IPS-15b (cell line): ENCODE data around the gene GALNT1.

ENCODE experiments used
- H3K27me3 ChIP-seq: one replicate; pipeline ENCODE4 v1.6.1; 2013; ENCODE audit warnings: low read length; ENCODE audit not compliant: control insufficient read depth, insufficient read depth
- H3K36me3 ChIP-seq: one replicate; pipeline ENCODE4 v1.6.1; 2013; ENCODE audit warnings: low read length; ENCODE audit not compliant: control insufficient read depth, insufficient read depth
- H3K4me1 ChIP-seq: one replicate; pipeline ENCODE4 v1.6.1; 2013; ENCODE audit warnings: mild to moderate bottlenecking, low read length; ENCODE audit not compliant: control insufficient read depth, insufficient read depth
- H3K4me3 ChIP-seq: one replicate; pipeline ENCODE4 v1.5.1; 2013; ENCODE audit warnings: low read depth, low read length
- H3K9ac ChIP-seq: one replicate; pipeline ENCODE4 v1.6.1; 2013; ENCODE audit warnings: low read depth, mild to moderate bottlenecking, low read length
- H3K9me3 ChIP-seq: one replicate; pipeline ENCODE4 v1.6.1; 2013; ENCODE audit warnings: mild to moderate bottlenecking, low read length; ENCODE audit not compliant: control insufficient read depth, insufficient read depth

GALNT1 gene

DNA sequence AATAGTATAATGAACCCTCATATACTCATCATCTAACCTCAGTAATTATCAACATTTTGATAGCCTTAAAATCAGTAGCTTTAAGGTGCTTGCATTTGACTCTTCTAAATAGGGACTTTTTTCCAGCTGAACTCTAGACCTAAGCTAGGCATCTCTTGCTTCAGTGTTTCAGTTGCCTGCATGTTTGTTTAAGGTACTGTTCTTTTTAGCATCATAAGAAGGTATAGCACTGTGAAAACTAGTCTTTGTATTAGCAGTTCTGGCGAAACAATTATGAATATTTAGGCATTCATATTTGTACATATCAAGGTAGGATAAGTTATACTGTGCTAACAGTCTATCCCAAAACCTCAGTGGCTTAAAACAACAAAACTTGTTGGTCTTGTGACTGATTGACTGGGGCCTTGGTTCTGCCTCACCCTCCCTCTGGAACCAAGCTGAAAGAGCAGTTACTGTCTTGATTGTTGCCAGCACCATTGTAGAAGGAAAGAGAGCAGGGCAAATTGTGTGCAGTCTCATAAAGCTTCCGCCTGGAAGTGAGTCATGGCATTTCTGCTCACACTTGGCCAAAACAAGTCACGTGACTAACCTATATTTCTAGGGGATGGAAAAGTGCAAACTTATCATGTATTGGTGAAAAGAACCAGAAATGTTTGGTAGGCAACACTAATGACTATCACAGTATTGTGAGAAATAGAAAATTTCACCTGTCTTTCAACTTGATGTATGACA is 24.3 kb downstream of the GALNT1 start:
- H3K36me3 ChIP-seq = no peaks in the 10 kb centered on the region
- H3K4me1 ChIP-seq = peaks cover 11% of the 10 kb centered on the region
- no peak overlapping the region for H3K9ac ChIP-seq
- no peak overlapping the region for H3K4me3 ChIP-seq
- no peaks in the 10 kb centered on the region for H3K9me3 ChIP-seq
- no peaks in the 10 kb centered on the region for H3K27me3 ChIP-seq

DNA sequence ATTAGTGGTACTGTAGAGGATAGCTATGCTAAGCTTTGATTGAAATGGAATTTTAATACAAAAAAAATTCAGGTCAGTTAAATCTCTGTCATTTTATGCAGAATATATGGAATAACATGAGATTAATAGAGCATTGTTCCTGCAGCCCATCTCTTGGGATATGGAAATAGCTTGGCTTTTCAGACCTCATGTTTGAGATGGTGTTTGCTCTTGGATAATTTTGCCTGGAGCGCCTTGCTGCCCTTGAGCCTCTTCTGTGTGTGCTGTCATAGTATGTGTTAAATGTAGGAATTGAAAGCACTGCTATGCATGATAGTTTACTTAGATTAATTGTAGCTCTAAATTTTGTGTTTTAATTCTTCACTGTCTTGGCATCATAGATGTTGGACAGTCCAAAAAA is 27.7 kb downstream of the GALNT1 start:
- Histone ChIP-seq H3K9me3 (no peaks in the 10 kb centered on the region), H3K9ac (no peak overlapping the region), H3K27me3 (no peaks in the 10 kb centered on the region), H3K4me3 (no peak overlapping the region), H3K4me1 (peaks cover 11% of the 10 kb centered on the region), H3K36me3 (no peaks in the 10 kb centered on the region)

DNA sequence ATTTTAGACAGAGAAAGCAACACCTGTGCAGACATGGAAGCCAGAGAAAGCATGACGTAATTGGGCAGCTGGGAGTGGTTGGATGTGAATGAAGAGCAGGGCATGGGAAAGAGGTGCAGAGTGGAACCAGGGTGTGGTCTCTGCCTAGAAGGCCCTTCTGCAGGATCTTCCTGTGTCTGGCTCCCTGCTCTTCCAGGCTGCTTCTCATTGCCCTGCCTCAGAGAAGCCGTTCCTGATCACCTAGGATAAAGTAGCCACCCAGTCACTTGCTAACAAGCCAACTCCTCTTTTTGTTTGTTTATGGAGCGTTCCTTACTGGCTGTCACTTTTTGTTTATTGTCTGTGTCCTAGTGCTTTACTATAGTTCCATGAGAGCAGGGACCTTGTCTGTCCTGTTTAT is 28.5 kb downstream of the GALNT1 start:
- H3K27me3 ChIP-seq = no peaks in the 10 kb centered on the region
- H3K9me3 ChIP-seq = no peaks in the 10 kb centered on the region
- H3K36me3 ChIP-seq = no peaks in the 10 kb centered on the region
- H3K4me3 ChIP-seq = no peak overlapping the region
- H3K9ac ChIP-seq = no peak overlapping the region
- peaks cover 11% of the 10 kb centered on the region for H3K4me1 ChIP-seq

DNA sequence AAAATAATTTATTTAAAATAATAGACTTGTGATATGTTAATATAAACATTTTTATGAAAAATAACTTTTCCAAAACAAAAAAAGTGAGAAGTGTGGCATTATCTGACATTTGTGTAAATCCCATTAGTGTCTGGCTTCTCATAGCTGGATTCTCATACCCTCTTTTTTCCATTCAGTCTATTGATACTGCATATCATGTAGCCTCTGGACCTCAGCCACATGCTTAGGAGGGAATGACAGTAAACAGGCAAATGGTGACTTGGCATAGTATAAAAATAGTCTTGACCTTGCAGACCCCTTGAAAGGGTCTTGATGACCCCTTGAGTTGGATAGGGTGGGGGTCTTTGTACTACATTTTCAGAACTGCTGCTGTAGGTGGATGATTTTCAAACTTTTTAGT is 29.2 kb downstream of the GALNT1 start:
- H3K9ac ChIP-seq = no peak overlapping the region
- no peak overlapping the region for H3K4me3 ChIP-seq
- no peaks in the 10 kb centered on the region for H3K27me3 ChIP-seq
- no peaks in the 10 kb centered on the region for H3K36me3 ChIP-seq
- peaks cover 11% of the 10 kb centered on the region for H3K4me1 ChIP-seq
- no peaks in the 10 kb centered on the region for H3K9me3 ChIP-seq

- no peaks in the 10 kb centered on the region for H3K9me3 ChIP-seq
- H3K4me3 ChIP-seq = no peak overlapping the region
- peaks cover 13% of the 10 kb centered on the region for H3K4me1 ChIP-seq
- H3K36me3 ChIP-seq = no peaks in the 10 kb centered on the region
- H3K27me3 ChIP-seq = no peaks in the 10 kb centered on the region
- H3K9ac ChIP-seq = no peak overlapping the region
These were observed 30.0 kb downstream of the GALNT1 start for GRCh38 chr18:35611518-35611917.

DNA sequence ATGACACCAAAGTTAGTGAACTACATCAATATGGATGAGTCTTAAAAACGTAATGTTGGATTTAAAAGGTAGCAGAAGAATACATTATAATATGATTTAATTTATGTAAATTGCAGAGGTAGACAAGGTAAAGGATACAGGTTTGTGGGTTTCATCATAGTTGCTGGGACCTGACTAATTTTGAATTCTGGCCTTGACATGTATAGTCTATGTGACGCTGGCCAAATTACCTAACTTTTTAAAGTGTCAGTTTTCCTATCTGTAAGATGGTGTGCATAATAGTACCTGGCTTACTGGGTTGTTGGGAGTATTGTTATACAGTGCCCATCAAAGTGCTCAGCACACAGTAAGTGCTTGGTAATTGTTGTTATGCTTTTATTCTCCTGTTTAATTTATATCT is 34.5 kb downstream of the GALNT1 start:
- no peak overlapping the region for H3K4me3 ChIP-seq
- no peaks in the 10 kb centered on the region for H3K9me3 ChIP-seq
- H3K9ac ChIP-seq = no peak overlapping the region
- peaks cover 17% of the 10 kb centered on the region for H3K4me1 ChIP-seq
- H3K27me3 ChIP-seq = no peaks in the 10 kb centered on the region
- no peaks in the 10 kb centered on the region for H3K36me3 ChIP-seq

- Histone ChIP-seq H3K9ac (no peak overlapping the region), H3K9me3 (no peaks in the 10 kb centered on the region), H3K36me3 (no peaks in the 10 kb centered on the region), H3K4me3 (no peak overlapping the region), H3K27me3 (no peaks in the 10 kb centered on the region), H3K4me1 (peaks cover 17% of the 10 kb centered on the region)
These were observed 35.3 kb downstream of the GALNT1 start for GRCh38 chr18:35616664-35617423.

- no peak overlapping the region for H3K4me3 ChIP-seq
- H3K27me3 ChIP-seq = no peaks in the 10 kb centered on the region
- H3K9me3 ChIP-seq = no peaks in the 10 kb centered on the region
- H3K36me3 ChIP-seq = no peaks in the 10 kb centered on the region
- H3K4me1 ChIP-seq = peaks cover 17% of the 10 kb centered on the region
- no peak overlapping the region for H3K9ac ChIP-seq
These were observed 36.3 kb downstream of the GALNT1 start for GRCh38 chr18:35617865-35618264.

DNA sequence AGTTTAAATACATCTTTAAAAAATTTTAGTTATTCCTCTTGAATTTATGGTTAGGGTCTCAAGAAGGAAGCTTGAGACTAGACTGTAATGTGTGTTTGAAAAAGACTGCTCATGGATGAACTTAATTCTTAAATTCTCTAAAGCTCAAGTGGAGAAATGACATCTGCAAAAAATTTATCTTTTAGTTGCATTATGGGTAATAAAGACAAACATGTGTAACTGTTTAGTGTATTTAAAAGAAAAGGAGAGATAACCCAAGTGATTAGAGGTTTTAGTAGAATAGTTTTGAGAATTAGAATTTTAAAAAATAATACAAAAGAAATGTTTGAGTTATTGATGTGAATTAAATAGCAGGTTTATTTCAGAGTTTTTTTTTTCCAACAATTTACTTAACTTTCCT is 36.7 kb downstream of the GALNT1 start:
- Histone ChIP-seq H3K9me3 (no peaks in the 10 kb centered on the region), H3K27me3 (no peaks in the 10 kb centered on the region), H3K4me1 (peaks cover 17% of the 10 kb centered on the region), H3K36me3 (no peaks in the 10 kb centered on the region), H3K9ac (no peak overlapping the region), H3K4me3 (no peak overlapping the region)

GRCh38 chr18:35618696-35619095 is 37.2 kb downstream of the GALNT1 start:
- Histone ChIP-seq H3K36me3 (no peaks in the 10 kb centered on the region), H3K27me3 (no peaks in the 10 kb centered on the region), H3K9ac (no peak overlapping the region), H3K4me1 (peaks cover 17% of the 10 kb centered on the region), H3K9me3 (no peaks in the 10 kb centered on the region), H3K4me3 (no peak overlapping the region)

- no peak overlapping the region for H3K9ac ChIP-seq
- no peaks in the 10 kb centered on the region for H3K9me3 ChIP-seq
- H3K27me3 ChIP-seq = no peaks in the 10 kb centered on the region
- no peak overlapping the region for H3K4me3 ChIP-seq
- H3K36me3 ChIP-seq = no peaks in the 10 kb centered on the region
- H3K4me1 ChIP-seq = peaks cover 17% of the 10 kb centered on the region
These were observed 37.9 kb downstream of the GALNT1 start for GRCh38 chr18:35619464-35619863.

DNA sequence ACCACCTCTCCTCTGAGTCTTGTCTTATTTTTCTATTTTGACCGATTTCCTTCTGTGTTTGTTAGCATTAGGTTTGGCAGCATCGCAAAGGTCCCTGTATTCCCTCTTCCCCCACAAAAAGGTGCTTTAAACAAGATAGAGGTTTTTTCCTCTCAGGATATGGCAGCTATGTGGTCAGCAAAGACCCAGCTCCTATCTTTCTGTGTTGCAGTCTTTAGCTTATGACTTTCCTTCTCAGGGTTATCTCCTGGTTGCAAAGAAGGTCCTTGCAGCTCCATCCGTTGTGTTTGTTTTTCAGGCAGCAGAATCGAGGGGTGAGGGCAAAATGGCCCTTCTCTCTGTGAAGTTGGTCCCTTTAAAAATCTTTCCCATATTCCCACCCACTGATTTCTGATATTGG is 38.4 kb downstream of the GALNT1 start:
- Histone ChIP-seq H3K9me3 (peaks cover 2% of the 10 kb centered on the region), H3K4me3 (no peak overlapping the region), H3K9ac (no peak overlapping the region), H3K4me1 (peaks cover 17% of the 10 kb centered on the region), H3K27me3 (no peaks in the 10 kb centered on the region), H3K36me3 (no peaks in the 10 kb centered on the region)
